ENCODE data around the gene DDAH2.
A peak's percentile ranks its signal among the peaks of the same experiment; 100 is the strongest.

DDAH2 gene

GRCh38 chr6:31760790-31761189, 31.7 kb upstream of the DDAH2 start:
- DNase-seq: no peak

DNA sequence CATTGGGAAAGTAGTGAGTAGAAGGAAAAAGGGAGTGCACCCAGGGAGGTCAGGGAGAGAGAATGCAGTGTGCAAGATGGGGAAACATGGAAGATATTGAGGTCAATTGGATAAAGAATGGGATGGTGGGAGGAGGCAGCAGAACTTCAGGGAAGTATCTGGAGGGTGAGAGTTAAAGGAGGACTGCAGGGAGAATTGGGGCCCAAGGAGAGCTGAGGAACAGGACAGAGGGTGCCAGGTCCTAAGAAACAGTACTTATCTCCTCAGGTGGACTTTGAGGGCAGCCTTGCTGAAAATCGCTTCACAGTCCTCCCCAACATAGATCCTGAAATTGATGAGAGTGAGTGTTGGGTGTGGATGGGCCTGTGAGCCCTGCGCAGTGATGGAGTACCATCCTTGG, 29.2 kb upstream of the DDAH2 start:
- DNase-seq: no peak

DNA sequence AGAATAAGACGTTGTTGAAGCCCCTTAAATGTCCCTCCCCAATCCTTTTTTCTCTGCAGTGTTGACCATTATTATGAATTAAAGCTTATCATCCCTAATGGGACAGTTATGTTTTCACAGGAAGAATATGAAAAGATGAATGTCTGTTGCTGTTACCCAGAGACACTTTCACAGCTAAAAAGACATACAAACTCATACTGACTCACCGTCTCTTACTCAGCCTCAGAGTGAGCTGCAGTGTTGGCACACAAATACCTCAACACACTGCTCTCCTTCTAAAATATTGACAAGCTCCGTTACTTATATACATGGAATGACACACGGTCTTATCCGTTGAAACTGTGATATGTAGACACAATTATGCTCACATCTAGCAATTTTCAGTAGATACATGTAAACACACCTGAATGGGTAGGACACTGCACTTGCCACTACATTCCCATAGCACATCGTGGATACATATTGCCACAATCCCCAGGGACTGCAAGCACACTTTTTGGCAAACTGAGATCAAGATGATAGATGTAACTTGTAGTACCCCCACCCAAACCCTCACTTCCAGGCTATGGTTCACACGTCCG, 23.7 kb upstream of the DDAH2 start:
- no peak for DNase-seq

DNA sequence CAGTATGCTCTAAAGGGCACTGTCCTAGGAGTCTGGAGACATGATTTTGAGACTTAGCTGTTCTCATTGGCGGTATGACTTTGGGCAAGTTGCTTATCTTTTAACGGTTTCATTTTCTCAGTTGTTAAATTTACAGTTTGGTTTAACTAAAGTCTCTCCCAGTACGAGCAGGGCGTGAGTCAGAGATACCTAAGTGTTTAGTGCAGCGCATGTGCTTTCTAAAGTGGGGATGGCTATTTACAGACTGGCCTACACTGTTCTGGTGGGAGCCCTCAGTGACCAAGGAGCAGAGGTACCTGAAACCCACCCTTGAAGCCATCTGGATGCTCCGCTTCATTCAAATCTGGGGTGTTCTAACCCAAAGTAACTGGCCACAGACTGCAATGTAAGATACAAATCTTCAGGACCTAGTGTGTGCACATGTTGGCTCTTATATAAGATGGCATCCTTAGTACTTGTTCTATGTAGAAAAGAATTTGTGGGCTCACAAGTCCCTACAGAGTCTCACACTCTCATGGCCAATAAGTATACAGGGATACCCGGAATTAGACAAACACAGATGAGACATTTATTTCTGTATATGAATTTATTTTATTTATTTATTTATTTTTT, 21.4 kb upstream of the DDAH2 start:
- no peak for DNase-seq

DNA sequence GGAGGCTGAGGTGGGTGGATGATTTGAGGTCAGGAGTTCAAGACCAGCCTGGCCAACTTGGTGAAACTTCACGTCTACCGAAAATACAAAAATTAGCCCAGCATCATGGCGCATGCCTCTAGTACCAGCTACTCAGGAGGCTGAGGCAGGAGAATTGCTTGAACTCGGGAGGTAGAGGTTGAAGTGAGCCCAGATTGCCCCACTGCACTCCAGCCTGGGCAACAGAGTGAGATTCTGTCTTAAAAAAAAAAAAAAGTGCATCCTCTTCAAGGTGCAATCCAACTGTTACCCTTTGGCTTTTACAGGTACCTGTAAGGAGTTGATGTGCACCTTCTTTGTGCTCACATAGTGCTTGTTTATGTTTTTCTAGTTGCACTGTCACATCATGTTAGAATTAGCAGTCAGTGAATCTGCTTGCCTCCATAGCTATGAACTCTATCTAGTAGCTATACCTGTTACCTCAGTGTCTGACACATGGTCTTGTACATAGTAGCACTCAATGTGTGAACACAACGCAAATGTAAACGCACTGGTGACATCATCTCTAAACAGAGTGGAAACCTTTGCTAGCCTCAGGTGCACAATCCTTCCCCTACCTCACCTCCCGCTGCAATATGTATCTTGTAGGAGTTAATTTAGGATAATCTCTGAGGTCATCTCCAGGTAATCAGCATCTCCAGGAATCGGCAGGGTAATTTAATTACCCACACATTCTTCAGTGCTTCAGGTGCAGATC, 20.4 kb upstream of the DDAH2 start:
- no peak for DNase-seq

- DNase-seq: no peak
Observed at GRCh38 chr6:31744422-31744821, 15.3 kb upstream of the DDAH2 start.

GRCh38 chr6:31742894-31743293, 13.8 kb upstream of the DDAH2 start:
- DNase-seq: no peak

GRCh38 chr6:31741815-31742214, 12.7 kb upstream of the DDAH2 start:
- no peak for DNase-seq

GRCh38 chr6:31740397-31741223, 11.5 kb upstream of the DDAH2 start:
- DNase-seq: no peak

DNA sequence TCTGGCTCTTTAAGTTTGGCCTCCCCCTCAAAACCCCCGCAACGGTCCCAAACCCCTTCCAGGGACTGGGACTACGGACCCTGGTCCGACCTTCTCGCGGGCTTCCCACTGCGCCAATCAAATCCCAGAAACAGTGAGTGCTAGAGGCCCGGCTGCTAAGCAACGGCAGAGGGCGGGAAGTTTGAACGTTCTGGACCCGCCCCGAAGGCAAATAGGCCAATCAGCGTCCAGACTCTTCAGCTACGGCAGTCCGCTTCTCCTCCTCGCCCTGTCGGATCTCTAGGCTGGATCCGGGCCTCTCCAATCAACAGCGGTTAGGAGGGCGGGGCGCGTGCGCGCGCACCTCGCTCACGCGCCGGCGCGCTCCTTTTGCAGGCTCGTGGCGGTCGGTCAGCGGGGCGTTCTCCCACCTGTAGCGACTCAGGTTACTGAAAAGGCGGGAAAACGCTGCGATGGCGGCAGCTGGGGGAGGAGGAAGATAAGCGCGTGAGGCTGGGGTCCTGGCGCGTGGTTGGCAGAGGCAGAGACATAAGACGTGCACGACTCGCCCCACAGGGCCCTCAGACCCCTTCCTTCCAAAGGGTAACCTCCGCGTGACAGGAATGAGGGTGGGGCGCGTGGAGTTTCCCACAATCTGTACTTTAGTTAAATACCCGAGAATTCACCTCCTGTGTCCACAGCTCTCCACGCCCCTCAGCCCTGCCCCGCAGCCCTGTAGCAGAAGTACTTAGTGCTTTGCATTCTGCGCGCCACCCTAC, 10.7 kb upstream of the DDAH2 start, which contains the start of gene MSH5:
TSS of gene MSH5 (plus strand) at position 367 of the 758 bp plus-strand sequence. CDS start 462 bp downstream, outside the sequence.
- DNase-seq: peak; percentile 99

GRCh38 chr6:31737991-31738979, 9.2 kb upstream of the DDAH2 start:
- DNase-seq: peak; percentile 89

DNA sequence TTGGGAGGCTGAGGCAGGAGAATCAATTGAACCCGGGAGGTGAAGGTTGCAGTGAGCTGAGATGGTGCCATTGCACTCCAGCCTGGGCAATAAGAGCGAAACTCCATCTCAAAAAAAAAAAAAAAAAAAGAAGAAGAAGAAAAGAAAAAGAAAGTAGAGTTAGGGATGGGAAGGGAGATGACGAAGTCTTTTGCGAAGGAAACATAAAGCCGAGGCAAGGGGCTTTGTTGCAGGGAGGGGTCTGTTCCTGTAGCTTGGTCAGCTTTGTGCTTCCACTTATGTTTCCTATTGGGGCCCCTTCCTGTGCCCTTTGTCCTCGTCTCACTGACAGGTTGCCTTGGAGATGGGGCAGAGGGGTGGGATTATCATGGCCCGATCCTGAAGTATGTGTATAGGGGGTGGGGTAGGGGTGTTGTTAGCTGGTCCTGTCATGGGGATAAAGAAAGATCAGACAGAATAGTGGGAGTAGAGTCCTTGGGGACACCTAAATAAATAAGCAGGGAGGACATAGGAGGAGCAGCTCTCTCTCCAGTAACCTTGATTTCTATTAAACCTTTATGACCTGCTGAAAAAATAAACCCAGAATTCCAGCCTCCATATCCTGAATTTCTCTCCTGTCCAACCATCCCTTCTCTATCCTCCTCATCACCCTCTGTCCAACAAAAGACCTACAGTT, 8.4 kb upstream of the DDAH2 start:
- DNase-seq: peak; percentile 51

- no peak for DNase-seq
Observed at GRCh38 chr6:31736768-31737314, 7.7 kb upstream of the DDAH2 start.

DNA sequence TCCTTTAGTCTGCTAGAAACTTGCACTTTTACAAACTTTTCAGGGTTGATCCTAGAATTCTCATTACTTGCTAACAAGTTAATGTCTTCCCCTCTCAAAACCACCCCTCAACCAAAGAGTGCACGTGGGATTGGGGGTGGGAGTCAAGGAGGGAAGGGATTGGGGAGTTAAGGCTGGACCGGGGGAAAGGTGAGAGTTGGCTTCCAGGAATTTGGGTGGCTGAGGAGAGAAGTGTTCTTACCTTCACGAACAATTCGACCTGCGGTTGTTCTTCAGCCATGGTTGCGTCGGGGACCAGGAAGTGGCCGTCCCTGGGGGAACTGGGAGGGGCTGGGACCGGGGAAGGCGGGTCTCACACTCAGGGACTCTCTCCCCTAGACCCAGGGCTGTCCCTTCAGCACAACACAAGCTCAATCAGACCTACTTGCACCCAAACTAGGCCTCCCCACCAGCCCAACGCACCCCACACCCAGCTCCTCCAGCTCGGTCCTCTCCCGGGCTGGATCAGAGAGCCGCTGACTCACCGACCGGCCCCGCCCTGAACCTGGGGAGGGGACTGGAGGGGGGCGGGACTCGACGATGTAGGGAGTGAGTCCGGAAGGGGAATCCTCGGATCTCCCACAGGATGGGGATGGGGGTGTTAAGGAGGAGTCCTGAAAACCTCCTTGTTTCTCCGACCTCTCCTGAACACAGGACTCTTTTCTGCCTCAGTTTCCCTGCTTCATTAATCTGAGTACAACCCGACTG, 7.1 kb upstream of the DDAH2 start, which contains the start of gene CLIC1:
TSS of gene CLIC1 (minus strand) at position 510 of the 747 bp plus-strand sequence. CDS start at position 280, 230 bp downstream.
- DNase-seq: peak; percentile 86

DNA sequence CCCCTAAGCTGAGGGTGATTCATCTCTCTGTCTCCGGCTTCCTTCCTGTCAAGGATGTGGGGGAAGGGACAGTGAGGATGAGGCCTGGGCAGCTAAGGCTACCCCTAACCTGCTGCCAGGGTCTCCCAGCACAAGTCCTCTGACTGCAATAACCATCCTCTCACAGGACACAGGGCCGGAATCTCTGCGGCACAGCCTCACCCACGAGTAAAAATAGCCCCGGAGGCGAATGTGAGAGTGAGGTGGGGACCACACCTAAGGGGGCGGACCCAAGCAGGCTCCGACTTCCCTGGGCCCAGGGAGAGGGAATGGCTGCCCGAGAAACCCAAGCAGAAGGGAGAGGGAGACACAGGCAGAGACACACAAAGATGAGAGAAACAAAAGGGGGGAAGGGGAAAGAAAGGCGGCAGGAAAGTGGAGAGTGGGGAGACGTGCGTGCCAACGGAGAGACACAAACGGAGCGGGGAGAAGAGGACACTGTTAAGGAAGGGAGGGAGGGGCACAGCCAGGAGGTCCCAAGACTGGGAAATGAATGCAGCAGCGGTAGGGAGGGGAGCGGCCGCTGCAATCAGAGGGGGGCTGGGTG, 5.8 kb upstream of the DDAH2 start:
- peak; percentile 70 for DNase-seq

DNA sequence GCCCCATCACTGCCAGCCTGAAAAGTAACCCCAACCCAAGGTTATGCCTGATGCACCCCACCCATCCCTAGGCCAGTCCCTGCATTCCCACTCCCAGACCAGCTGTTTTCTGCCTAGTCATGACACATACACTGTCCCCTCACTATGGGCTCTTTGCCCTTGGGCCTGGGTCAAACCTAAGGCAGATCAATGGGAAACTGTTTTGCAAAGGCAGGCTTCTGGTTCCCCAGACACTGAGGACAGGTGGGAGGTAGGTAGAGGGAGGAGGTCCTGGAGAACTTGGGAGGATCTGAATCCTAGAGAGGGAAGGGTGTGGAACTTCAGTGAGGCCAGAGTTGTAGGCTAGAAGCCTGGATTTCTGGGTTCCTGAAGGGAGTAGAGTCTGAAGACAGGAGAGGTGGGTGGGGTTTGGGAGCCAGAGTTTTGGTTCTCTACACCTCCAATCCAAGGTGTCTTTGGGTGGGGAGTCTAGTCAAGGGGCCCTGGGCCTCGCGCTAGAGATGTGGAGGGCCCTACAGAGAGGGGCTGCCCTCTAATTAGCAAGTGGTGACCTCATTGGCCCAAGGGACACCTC, 5.2 kb upstream of the DDAH2 start:
- no peak for DNase-seq

GRCh38 chr6:31733734-31734133, 4.6 kb upstream of the DDAH2 start:
- DNase-seq: no peak

DNA sequence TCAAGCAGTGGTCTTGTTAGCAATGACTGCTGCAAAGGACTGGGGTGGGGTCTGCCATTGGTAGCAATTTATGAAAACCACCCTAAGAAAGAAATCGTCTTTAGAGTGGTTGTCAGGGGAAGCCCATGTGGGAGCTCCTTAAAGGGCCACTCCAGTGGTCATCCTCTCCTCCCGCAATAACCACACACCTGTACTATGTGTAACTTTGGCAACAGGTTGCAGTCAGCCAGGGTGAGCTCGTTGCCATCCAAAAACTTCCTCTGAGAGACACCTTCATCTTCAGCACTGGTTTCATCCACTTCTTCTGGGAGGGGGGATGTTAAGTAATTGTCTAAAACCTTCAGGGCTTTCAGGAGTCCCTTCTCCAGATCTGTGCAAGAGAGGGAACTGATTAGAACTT, 2.9 kb upstream of the DDAH2 start:
- no peak for DNase-seq

GRCh38 chr6:31730631-31731086, 1.6 kb upstream of the DDAH2 start:
- DNase-seq: no peak
